DLD1 (cell line): ENCODE data around the gene SETMAR.
"Not testable (repeated sequence)": the region's sequence is repeated elsewhere in the genome, so short reads cannot be mapped to it uniquely, and the experiment has no call there.

Experiments used
- in situ Hi-C: cut with HindIII; loops from 2 replicates; pipeline ENCODE4 v1.10.0; 2017; ENCODE audit warnings: low sequenced_read_pairs

The SETMAR gene

GRCh38 chr3:4311496-4311895 is 8.3 kb downstream of the SETMAR start:
- in situ Hi-C loops, result no loop called here

DNA sequence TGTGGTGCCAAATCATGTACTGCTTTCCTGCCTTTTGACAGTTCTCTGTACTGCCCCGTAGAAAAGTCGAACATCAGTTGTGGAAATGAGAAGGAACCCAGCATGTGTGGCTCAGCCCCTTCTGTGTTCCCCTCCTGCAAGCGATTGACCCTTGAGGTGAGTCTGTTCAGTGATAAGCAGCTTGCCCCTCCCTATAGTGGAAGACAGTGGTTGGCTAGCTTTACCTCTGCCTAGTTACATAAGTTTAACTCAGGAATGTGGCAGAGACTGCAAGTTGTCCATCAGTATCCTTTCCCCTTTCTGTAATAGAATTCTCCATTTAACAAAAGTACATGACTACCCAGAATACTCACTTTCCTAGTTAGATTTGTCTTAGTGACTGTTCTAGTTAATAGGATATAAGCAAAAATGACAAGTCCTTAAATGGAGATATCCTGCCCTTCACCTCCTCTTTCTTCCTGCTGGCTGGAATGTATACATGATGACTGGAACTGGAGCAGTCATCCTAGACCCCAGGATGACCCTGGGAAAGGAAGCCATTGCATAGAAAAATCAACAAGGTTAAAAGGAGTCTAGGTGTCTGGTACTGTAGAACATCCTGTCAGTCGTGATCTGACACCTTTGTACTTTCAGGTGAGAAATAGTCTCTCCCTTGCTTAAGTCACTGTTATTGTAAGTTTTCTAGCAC is 10.6 kb downstream of the SETMAR start:
- in situ Hi-C loops, result no loop called here

GRCh38 chr3:4314688-4315087 is 11.5 kb downstream of the SETMAR start:
- in situ Hi-C loops, result no loop called here

GRCh38 chr3:4320096-4320911 is 17.1 kb downstream of the SETMAR start:
- in situ Hi-C loops, result no loop called here

- in situ Hi-C loops, result no loop called here
Observed at GRCh38 chr3:4321732-4322131, 18.6 kb downstream of the SETMAR start.

DNA sequence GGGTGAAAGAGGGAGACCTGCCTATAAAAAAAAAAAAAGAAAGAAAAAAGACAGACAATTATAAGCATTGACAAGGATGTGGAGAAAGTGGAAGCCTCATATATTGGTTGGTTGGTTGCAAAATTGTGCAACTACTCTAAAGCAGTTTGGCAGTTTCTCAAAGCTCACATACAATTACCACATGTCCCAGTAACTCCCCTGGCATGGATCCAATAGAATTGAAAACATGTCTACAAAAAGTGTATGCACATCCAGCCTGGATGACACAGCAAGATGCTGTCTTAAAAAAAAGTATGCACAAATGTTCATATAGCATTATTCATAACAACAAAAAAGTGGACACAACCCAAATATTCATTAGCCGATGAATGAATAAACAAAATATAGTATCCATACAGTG is 19.5 kb downstream of the SETMAR start:
- in situ Hi-C loops, result no loop called here

GRCh38 chr3:4323246-4324027 is 20.3 kb downstream of the SETMAR start:
- in situ Hi-C loops, result no loop called here

- in situ Hi-C loops, result no loop called here
Observed at GRCh38 chr3:4326868-4327267, 23.7 kb downstream of the SETMAR start.

DNA sequence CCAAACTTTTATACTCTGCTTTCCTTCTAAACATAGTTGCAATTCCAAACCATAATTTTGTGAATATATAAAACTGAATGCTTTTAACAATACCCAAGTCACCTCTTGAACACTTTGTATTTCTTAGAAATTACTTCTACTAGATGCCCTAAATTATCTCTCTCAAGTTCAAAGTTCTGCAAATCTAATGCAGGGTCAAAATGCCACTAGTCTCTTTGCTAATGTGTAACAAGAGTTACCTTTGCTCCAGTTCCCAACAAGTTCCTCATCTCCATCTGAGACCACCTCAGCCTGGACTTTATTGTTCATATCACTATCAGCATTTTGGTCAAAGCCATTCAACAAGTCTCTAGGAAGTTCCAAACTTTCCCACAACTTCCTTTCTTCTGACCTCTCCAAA is 26.6 kb downstream of the SETMAR start:
- in situ Hi-C loops, result not testable (repeated sequence)

- in situ Hi-C loops, result no loop called here
Observed at GRCh38 chr3:4332111-4332510, 28.9 kb downstream of the SETMAR start.

- in situ Hi-C loops, result no loop called here
Observed at GRCh38 chr3:4332574-4332973, 29.4 kb downstream of the SETMAR start.

- in situ Hi-C loops, result no loop called here
Observed at GRCh38 chr3:4332991-4333390, 29.8 kb downstream of the SETMAR start.

DNA sequence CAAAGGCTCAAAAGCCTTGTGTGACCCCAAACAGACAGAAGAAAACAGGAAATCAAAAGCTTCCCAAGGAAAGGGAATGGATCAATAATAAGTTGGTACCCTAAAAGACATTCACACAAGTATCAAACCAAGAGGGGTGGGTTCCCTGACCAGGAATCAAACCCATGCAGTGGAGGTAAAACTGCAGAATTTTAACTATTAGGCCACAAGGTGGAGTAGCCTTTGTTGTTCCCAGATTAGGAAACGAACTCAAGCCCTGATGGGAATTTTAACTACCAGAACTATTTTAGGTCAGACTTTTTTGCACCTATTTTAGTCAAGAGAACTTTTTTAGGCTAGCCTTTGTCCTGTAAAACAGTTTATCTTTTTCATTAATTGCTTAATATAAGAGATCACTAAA is 31.4 kb downstream of the SETMAR start:
- in situ Hi-C loops, result no loop called here

- in situ Hi-C loops, result no loop called here
Observed at GRCh38 chr3:4335840-4336562, 32.8 kb downstream of the SETMAR start.

DNA sequence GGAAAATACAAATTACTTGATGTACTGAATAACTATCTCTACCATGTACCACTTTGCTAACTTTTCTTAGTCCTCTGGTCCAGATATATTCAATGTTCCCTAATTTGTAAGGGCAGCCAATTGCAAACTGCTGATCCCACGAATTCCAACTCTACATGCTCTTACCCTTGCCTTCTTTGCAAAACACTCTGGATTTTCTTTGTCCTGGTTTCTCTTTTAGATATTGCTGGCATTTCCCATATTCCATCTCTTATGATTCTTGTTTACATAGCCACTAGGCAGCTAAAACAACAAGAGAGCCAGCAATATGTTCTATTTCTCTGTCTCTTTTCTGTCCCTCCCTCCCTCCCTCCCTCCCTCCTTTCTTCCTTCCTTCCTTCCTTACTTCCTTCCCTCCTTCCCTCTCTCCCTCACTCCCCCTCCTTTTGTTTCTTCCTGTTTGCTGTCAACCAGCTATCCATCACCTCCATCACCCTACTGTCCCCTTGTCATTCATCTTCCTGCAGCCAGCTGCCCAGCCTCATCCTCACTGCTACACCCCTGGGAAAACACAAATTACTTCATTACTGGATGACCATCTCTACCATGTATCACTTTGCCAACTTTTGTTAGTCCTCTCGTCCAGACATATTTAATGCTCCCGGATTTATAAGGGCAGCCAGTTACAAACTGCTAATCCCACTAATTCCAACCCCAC is 33.8 kb downstream of the SETMAR start:
- in situ Hi-C loops, result no loop called here

DNA sequence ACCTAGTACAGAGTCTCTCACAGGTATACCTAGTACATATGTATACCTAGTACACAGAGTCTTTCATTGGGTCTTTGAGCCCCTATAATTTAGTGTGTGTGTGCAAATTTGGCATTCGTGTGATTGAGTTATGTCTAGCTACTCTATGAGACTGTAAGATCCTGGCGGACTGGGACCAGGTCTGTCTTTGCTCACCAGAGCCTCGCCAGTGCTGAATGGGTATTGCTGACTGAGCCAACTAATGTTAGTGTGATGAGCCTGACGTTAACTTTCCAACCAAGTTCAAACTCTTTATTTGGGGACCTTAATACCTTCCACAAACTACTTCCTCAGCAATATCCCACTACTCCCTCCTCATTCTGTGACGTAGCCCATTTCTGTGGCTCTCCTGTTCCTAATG is 35.6 kb downstream of the SETMAR start:
- in situ Hi-C loops, result no loop called here

DNA sequence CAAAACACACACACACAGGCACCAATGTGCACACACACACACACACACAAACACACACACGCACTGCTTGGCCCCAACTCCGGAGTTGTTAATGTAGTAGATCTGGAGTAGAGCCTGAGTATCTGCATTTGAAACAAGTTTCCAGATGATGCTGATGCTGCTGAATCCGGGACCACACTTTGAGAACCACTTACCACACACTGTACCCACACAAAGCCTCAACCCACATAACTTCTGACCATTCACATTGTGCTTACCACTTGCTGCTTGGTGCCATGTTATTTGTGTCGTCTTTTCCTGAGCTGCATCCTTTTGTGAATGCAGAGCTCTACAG is 36.9 kb downstream of the SETMAR start:
- in situ Hi-C loops, result no loop called here

DNA sequence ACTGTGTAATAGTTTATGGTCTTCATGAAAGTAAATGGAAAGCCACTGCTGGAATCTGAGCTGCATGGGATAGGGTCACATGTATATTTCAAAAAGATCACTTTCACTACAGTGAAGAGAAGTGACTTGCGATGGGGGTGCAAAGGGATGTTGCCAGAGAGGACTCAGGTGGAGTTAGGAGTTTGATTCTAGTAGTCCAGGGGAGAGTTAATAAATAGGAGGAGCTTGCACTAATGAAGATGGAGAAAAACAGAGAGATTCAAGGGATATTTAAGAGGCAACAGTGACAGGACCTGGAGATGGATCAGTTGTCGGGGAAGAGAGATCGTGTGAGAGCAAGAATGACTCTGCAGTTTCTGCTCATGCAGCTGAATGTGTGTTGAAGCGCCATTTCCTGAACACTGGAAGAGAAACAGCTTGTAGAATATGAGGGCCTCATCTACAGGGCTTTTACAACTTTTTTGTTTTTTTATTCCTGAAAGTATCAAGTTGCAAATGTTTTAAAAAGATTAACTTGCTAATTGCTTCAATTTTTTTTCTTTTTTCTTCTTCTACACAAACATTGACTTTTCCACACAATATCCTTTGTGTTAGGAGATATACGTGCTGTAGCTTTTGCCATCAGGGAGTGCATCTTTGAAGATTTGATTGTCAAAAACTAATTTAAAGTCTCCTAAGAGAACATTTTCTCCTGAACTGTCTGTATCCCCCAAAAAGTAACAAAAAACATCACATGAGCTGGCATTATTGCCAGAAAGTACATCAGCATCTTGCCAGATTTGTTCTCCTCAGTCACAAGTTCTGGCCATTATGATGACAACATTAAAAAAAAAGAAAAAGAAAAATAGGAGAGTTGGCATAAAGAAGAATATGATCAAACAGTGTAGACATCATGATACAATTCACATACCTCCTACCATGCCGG is 37.5 kb downstream of the SETMAR start:
- in situ Hi-C loops, result no loop called here

- in situ Hi-C loops, result no loop called here
Observed at GRCh38 chr3:4341336-4341675, 38.1 kb downstream of the SETMAR start.

GRCh38 chr3:4343258-4343657 is 40.1 kb downstream of the SETMAR start:
- in situ Hi-C loops, result no loop called here
